Neural cell (in vitro differentiated cells): ENCODE results near the gene ZNF202. TPM values are rescaled to one million over a fixed set of nuclear protein-coding genes. Genes with fewer than 3 reads are reported as not detected.

Experiments
- H2AFZ ChIP-seq: fragments of 200-600, 300-800 bp; sonication (generic), shearing (Covaris generic); 2 replicates; pipeline ENCODE4 v1.6.0; 2014; ENCODE audit warnings: low read depth, mild to moderate bottlenecking, antibody characterized with exemption, low read length, moderate library complexity
- H3F3A ChIP-seq: fragments of 200-600 bp; shearing (Covaris generic); 2 replicates; pipeline ENCODE4 v1.6.1; 2016; ENCODE audit warnings: mild to moderate bottlenecking, moderate library complexity, mixed read lengths, antibody characterized with exemption, low read length; ENCODE audit not compliant: insufficient read depth, poor library complexity, severe bottlenecking
- H3K27ac ChIP-seq: fragments of 200-600, 300-800 bp; sonication (generic), shearing (Covaris generic); 2 replicates; pipeline ENCODE4 v1.5.1; 2014; ENCODE audit warnings: mild to moderate bottlenecking, low read length, moderate library complexity
- H3K27me3 ChIP-seq: fragments of 300-800, 200-600 bp; sonication (generic), shearing (Covaris generic); 2 replicates; pipeline ENCODE4 v1.6.0; 2014; ENCODE audit warnings: mild to moderate bottlenecking, low read depth, low read length, moderate library complexity; ENCODE audit not compliant: insufficient read depth
- H3K36me3 ChIP-seq: fragments of 300-800, 200-600 bp; sonication (generic), shearing (Covaris generic); 2 replicates; pipeline ENCODE4 v1.5.1; 2014; ENCODE audit warnings: mild to moderate bottlenecking, antibody characterized with exemption, low read length, moderate library complexity; ENCODE audit not compliant: insufficient read depth
- H3K4me2 ChIP-seq: fragments of 300-800, 200-600 bp; sonication (generic), shearing (Covaris generic); 2 replicates; pipeline ENCODE4 v1.6.0; 2014; ENCODE audit warnings: mild to moderate bottlenecking, low read length
- H3K4me3 ChIP-seq: fragments of 300-800, 200-600 bp; sonication (generic), shearing (Covaris generic); 2 replicates; pipeline ENCODE4 v1.5.1; 2014; ENCODE audit warnings: mild to moderate bottlenecking, low read length, moderate library complexity
- H3K79me2 ChIP-seq: fragments of 200-600 bp; shearing (Covaris generic); replicated peaks from 2 replicates; pipeline ENCODE4 v1.6.0; 2014; ENCODE audit warnings: mild to moderate bottlenecking, low read length, moderate library complexity; ENCODE audit not compliant: insufficient read depth
- H3K9ac ChIP-seq: fragments of 300-800, 200-600 bp; sonication (generic), shearing (Covaris generic); 2 replicates; pipeline ENCODE4 v1.6.1; 2016; ENCODE audit warnings: mild to moderate bottlenecking, low read length, mixed read lengths
- H3K9me2 ChIP-seq: fragments of 200-600 bp; shearing (Covaris generic); 2 replicates; pipeline ENCODE4 v1.6.1; 2016; ENCODE audit warnings: mild to moderate bottlenecking, low read length, mixed read lengths; ENCODE audit not compliant: insufficient read depth
- H3K9me3 ChIP-seq: fragments of 200-600, 300-800 bp; sonication (generic), shearing (Covaris generic); 2 replicates; pipeline ENCODE4 v1.6.1; 2016; ENCODE audit warnings: mild to moderate bottlenecking, mixed run types, low read length, moderate library complexity, mixed read lengths
- H4K20me1 ChIP-seq: fragments of 200-600 bp; shearing (Covaris generic); 2 replicates; pipeline ENCODE4 v1.6.1; 2016; ENCODE audit warnings: mild to moderate bottlenecking, mixed run types; ENCODE audit not compliant: insufficient read depth
- EP300 ChIP-seq: fragments of 450-650 bp; conservative IDR thresholded peaks from 2 replicates; pipeline ENCODE4 v1.6.1; 2014; ENCODE audit warnings: antibody characterized with exemption, mild to moderate bottlenecking, moderate library complexity; ENCODE audit not compliant: poor library complexity, severe bottlenecking
- EZH2 ChIP-seq: fragments of 200-600, 300-800 bp; shearing (Covaris generic), sonication (generic); IDR thresholded peaks from 2 replicates; pipeline ENCODE4 v1.6.1; 2014; ENCODE audit warnings: antibody characterized with exemption, low read length, borderline replicate concordance, mild to moderate bottlenecking; ENCODE audit not compliant: insufficient read depth, poor library complexity, severe bottlenecking
- MXI1 ChIP-seq: fragments of 450-650 bp; conservative IDR thresholded peaks from 2 replicates; pipeline ENCODE4 v1.6.1; 2014; ENCODE audit warnings: antibody characterized with exemption, mild to moderate bottlenecking; ENCODE audit not compliant: poor library complexity, severe bottlenecking
- POLR2AphosphoS5 ChIP-seq: IDR thresholded peaks from 2 replicates; pipeline ENCODE4 v1.6.1; 2012
- RAD21 ChIP-seq: fragments of 450-650 bp; conservative IDR thresholded peaks from 2 replicates; pipeline ENCODE4 v1.6.1; 2014; ENCODE audit warnings: antibody characterized with exemption, mild to moderate bottlenecking, moderate library complexity
- SMC3 ChIP-seq: fragments of 450-650 bp; conservative IDR thresholded peaks from 2 replicates; pipeline ENCODE4 v1.6.1; 2014; ENCODE audit warnings: antibody characterized with exemption, mild to moderate bottlenecking, moderate library complexity; ENCODE audit not compliant: poor library complexity
- TAF1 ChIP-seq: IDR thresholded peaks from 2 replicates; pipeline ENCODE4 v1.6.1; 2012; ENCODE audit warnings: low read depth
- polyA plus RNA-seq: library from polyadenylated mRNA; depleted of rRNA; stranded (reverse); fragments of >200 nt; gene quantifications from 2 replicates; pipeline ENCODE4 v1.2.3, GENCODE V29; 2014
- TF ChIP-seq, protein P1 (sequence below): IDR thresholded peaks from 2 replicates; pipeline ENCODE4 v1.6.1; 2012; ENCODE audit warnings: borderline replicate concordance
- TF ChIP-seq, protein P2 (sequence below): fragments of 450-650 bp; IDR thresholded peaks from 2 replicates; pipeline ENCODE4 v1.5.1; 2014; ENCODE audit warnings: antibody characterized with exemption, mild to moderate bottlenecking, moderate library complexity; ENCODE audit not compliant: poor library complexity, severe bottlenecking

Gene ZNF202
- polyA plus RNA-seq, 1 donor from 2014 or later, result 30.4 TPM

DNA sequence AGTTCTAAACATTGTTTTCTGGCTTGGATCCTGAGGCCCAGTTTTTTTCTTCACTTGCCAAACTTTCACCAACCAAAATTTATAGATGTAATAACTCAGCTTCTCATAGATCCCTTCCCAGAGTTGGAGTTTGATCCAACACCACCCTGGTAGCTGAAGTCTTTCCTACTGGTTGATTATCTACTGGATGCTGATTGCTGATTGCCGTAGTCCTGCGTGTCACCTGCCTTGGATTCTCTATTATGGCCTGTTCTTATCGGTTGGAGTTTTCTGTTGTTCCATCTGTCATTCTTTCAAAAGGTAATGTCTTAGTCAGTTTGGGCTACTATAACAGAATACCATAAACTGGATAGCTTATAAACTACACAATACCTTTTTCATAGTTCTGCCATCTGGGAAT, 30.2 kb upstream of the ZNF202 start:
- no peaks in the 10 kb centered on the region for H3K27me3 ChIP-seq
- no peaks in the 10 kb centered on the region for H3K9me2 ChIP-seq
- no peaks in the 10 kb centered on the region for H3F3A ChIP-seq
- H3K4me3 ChIP-seq, result no peak overlapping the region
- H3K36me3 ChIP-seq, result no peaks in the 10 kb centered on the region
- no peaks in the 10 kb centered on the region for H3K79me2 ChIP-seq
- TF ChIP-seq SMC3, result no peak
- TF ChIP-seq, protein P1, sequence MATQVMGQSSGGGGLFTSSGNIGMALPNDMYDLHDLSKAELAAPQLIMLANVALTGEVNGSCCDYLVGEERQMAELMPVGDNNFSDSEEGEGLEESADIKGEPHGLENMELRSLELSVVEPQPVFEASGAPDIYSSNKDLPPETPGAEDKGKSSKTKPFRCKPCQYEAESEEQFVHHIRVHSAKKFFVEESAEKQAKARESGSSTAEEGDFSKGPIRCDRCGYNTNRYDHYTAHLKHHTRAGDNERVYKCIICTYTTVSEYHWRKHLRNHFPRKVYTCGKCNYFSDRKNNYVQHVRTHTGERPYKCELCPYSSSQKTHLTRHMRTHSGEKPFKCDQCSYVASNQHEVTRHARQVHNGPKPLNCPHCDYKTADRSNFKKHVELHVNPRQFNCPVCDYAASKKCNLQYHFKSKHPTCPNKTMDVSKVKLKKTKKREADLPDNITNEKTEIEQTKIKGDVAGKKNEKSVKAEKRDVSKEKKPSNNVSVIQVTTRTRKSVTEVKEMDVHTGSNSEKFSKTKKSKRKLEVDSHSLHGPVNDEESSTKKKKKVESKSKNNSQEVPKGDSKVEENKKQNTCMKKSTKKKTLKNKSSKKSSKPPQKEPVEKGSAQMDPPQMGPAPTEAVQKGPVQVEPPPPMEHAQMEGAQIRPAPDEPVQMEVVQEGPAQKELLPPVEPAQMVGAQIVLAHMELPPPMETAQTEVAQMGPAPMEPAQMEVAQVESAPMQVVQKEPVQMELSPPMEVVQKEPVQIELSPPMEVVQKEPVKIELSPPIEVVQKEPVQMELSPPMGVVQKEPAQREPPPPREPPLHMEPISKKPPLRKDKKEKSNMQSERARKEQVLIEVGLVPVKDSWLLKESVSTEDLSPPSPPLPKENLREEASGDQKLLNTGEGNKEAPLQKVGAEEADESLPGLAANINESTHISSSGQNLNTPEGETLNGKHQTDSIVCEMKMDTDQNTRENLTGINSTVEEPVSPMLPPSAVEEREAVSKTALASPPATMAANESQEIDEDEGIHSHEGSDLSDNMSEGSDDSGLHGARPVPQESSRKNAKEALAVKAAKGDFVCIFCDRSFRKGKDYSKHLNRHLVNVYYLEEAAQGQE, result no peak
- TF ChIP-seq RAD21, result no peak
- TF ChIP-seq TAF1, result no peak
- TF ChIP-seq EZH2, result no peak
- TF ChIP-seq, protein P2, sequence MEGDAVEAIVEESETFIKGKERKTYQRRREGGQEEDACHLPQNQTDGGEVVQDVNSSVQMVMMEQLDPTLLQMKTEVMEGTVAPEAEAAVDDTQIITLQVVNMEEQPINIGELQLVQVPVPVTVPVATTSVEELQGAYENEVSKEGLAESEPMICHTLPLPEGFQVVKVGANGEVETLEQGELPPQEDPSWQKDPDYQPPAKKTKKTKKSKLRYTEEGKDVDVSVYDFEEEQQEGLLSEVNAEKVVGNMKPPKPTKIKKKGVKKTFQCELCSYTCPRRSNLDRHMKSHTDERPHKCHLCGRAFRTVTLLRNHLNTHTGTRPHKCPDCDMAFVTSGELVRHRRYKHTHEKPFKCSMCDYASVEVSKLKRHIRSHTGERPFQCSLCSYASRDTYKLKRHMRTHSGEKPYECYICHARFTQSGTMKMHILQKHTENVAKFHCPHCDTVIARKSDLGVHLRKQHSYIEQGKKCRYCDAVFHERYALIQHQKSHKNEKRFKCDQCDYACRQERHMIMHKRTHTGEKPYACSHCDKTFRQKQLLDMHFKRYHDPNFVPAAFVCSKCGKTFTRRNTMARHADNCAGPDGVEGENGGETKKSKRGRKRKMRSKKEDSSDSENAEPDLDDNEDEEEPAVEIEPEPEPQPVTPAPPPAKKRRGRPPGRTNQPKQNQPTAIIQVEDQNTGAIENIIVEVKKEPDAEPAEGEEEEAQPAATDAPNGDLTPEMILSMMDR, result no peak
- no peak for TF ChIP-seq POLR2AphosphoS5
- TF ChIP-seq EP300, result no peak
- TF ChIP-seq MXI1, result no peak
- no peaks in the 10 kb centered on the region for H4K20me1 ChIP-seq
- no peak overlapping the region for H3K4me2 ChIP-seq
- no peaks in the 10 kb centered on the region for H3K9me3 ChIP-seq
- H3K9ac ChIP-seq, result no peak overlapping the region
- no peak overlapping the region for H2AFZ ChIP-seq
- no peak overlapping the region for H3K27ac ChIP-seq

DNA sequence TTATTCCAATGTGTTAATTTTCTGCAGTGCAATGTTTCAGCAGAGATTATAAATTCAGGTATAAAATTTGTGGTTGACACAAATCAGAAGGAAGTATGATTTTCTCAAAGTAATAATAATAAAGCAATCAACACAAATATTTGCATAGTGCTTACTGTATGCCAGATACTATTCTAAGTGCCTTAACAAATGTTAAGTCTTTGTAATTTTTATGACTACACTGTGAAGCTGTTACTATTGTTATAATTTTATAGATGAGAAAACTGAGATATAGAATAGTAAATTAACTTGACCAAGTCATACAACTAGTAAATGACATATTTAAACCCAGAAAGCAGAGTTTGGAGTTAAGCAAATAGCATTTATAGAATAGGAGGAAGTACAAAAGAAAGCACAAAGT, 29.3 kb upstream of the ZNF202 start:
- Histone ChIP-seq H3K27ac (no peak overlapping the region), H3F3A (no peaks in the 10 kb centered on the region), H3K36me3 (no peaks in the 10 kb centered on the region), H3K27me3 (no peaks in the 10 kb centered on the region), H3K9me2 (no peaks in the 10 kb centered on the region), H4K20me1 (no peaks in the 10 kb centered on the region), H3K9me3 (no peaks in the 10 kb centered on the region), H3K9ac (no peak overlapping the region), H2AFZ (no peak overlapping the region), H3K4me2 (no peak overlapping the region), H3K79me2 (no peaks in the 10 kb centered on the region), H3K4me3 (no peak overlapping the region)
- TF ChIP-seq POLR2AphosphoS5 (no peak), SMC3 (no peak), RAD21 (no peak), EZH2 (no peak), EP300 (no peak), MXI1 (no peak), TAF1 (no peak)
- TF ChIP-seq, protein P2, result no peak
- TF ChIP-seq, protein P1, result no peak
